Coronary artery (tissue), 2 donors: ENCODE data around the gene ERGIC2.

Experiments used
- DNase-seq: peaks from one replicate; pipeline ENCODE4 v3.0.0-alpha.2; 2017; ENCODE audit warnings: low spot score
- H3K27ac ChIP-seq, 2 donors: fragments of 200-600 bp; sonication (generic); one replicate each; pipeline ENCODE4 v1.5.1; 2016 to 2019
- H3K4me3 ChIP-seq: fragments of 200-600 bp; sonication (generic); 2 replicates; pipeline ENCODE4 v1.5.1; 2016; ENCODE audit warnings: mild to moderate bottlenecking, moderate library complexity
- TF ChIP-seq, protein P1 (sequence below): fragments of 200-600 bp; sonication (generic); IDR thresholded peaks from one replicate; pipeline ENCODE4 v1.5.1; 2019; ENCODE audit warnings: antibody characterized with exemption

ERGIC2 gene

GRCh38 chr12:29425722-29426121 is 44.8 kb upstream of the ERGIC2 start:
- DNase-seq = no peak
- Histone ChIP-seq H3K4me3 (no peak overlapping the region), H3K27ac (no peak overlapping the region)
- TF ChIP-seq, protein P1, sequence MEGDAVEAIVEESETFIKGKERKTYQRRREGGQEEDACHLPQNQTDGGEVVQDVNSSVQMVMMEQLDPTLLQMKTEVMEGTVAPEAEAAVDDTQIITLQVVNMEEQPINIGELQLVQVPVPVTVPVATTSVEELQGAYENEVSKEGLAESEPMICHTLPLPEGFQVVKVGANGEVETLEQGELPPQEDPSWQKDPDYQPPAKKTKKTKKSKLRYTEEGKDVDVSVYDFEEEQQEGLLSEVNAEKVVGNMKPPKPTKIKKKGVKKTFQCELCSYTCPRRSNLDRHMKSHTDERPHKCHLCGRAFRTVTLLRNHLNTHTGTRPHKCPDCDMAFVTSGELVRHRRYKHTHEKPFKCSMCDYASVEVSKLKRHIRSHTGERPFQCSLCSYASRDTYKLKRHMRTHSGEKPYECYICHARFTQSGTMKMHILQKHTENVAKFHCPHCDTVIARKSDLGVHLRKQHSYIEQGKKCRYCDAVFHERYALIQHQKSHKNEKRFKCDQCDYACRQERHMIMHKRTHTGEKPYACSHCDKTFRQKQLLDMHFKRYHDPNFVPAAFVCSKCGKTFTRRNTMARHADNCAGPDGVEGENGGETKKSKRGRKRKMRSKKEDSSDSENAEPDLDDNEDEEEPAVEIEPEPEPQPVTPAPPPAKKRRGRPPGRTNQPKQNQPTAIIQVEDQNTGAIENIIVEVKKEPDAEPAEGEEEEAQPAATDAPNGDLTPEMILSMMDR = no peak

GRCh38 chr12:29416748-29417147 is 35.8 kb upstream of the ERGIC2 start:
- TF ChIP-seq, protein P1 = no peak
- no peak overlapping the region for H3K27ac ChIP-seq
- no peak overlapping the region for H3K4me3 ChIP-seq
- no peak for DNase-seq

GRCh38 chr12:29415111-29415510 is 34.1 kb upstream of the ERGIC2 start:
- no peak overlapping the region for H3K27ac ChIP-seq
- TF ChIP-seq, protein P1 = no peak
- H3K4me3 ChIP-seq = no peak overlapping the region
- DNase-seq = no peak

GRCh38 chr12:29414368-29414767 is 33.4 kb upstream of the ERGIC2 start:
- DNase-seq = no peak
- TF ChIP-seq, protein P1 = no peak
- Histone ChIP-seq H3K27ac (no peak overlapping the region), H3K4me3 (no peak overlapping the region)

GRCh38 chr12:29405561-29405960 is 24.6 kb upstream of the ERGIC2 start:
- Histone ChIP-seq H3K4me3 (no peak overlapping the region), H3K27ac (no peak overlapping the region)
- DNase-seq = no peak
- TF ChIP-seq, protein P1 = no peak

GRCh38 chr12:29403991-29404390 is 23.0 kb upstream of the ERGIC2 start:
- TF ChIP-seq, protein P1 = no peak
- DNase-seq = no peak
- H3K4me3 ChIP-seq = no peak overlapping the region

DNA sequence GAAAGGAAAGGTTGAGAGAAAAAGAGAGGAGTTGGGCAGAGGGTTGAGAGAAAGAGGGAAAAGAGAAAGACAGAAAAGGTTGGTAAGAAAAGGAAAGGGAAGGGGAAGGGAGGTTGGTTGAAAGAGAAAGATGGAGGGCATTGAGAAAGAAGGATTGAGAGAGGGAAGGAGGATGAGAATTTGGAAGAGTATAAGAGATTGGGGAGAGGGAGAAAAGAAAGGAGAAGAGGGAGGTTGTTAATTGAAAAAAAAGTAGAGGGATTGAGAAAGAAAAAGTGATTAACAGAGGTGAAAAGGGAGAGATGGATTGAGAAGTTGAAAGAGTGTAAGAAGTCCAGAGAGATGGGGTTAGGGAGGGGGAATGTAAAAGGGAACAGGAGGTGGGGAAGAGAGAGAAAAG is 21.5 kb upstream of the ERGIC2 start:
- Histone ChIP-seq H3K4me3 (no peak overlapping the region), H3K27ac (no peak overlapping the region)
- TF ChIP-seq, protein P1 = no peak
- no peak for DNase-seq

More at GRCh38 chr12:29403991-29404390, 23.0 kb upstream of the ERGIC2 start:
- no peak overlapping the region for H3K27ac ChIP-seq
